Large intestine (tissue), 1 donor: Measurements from ENCODE around the gene CEACAM6. TPM values are rescaled to one million over a fixed set of nuclear protein-coding genes. Genes with fewer than 3 reads are reported as not detected.

Experiments used
- polyA plus RNA-seq: library from polyadenylated mRNA; unstranded; fragments of 120-200 nt; gene quantifications from one replicate; pipeline ENCODE4 v1.2.1, GENCODE V29; 2013

The CEACAM6 gene
- polyA plus RNA-seq, 1 donor = 16.1 TPM

Other genes with a start within 250 kb of the CEACAM6 start
- gene CEACAM21, start 179.4 kb upstream of the CEACAM6 start, polyA plus RNA-seq = 1.5 TPM
- 0.16 TPM for gene CEACAM4, start 128.5 kb upstream of the CEACAM6 start, polyA plus RNA-seq
- gene CEACAM7, start 67.3 kb upstream of the CEACAM6 start, polyA plus RNA-seq = 0.09 TPM
- gene CEACAM5, start 46.9 kb upstream of the CEACAM6 start, polyA plus RNA-seq = 18.8 TPM
- 0.36 TPM for gene CEACAM3, start 41.1 kb downstream of the CEACAM6 start, polyA plus RNA-seq
- not detected for gene LYPD4, start 89.2 kb downstream of the CEACAM6 start, polyA plus RNA-seq
- gene DMRTC2, start 89.5 kb downstream of the CEACAM6 start, polyA plus RNA-seq = not detected
- 2,618 TPM for gene RPS19, start 104.7 kb downstream of the CEACAM6 start, polyA plus RNA-seq
- gene CD79A, start 121.7 kb downstream of the CEACAM6 start, polyA plus RNA-seq = 0.75 TPM
- gene ARHGEF1, start 127.7 kb downstream of the CEACAM6 start, polyA plus RNA-seq = 63.6 TPM
- gene ERFL, start 172.9 kb downstream of the CEACAM6 start, polyA plus RNA-seq = 0.24 TPM
- 82.4 TPM for gene RABAC1, start 203.8 kb downstream of the CEACAM6 start, polyA plus RNA-seq
- 13.0 TPM for gene ATP1A3, start 238.7 kb downstream of the CEACAM6 start, polyA plus RNA-seq